Endodermal cell (in vitro differentiated cells): ENCODE results near the gene SBF2. TPM values are rescaled to one million over a fixed set of nuclear protein-coding genes. Genes with fewer than 3 reads are reported as not detected.
"Not testable (repeated sequence)": the region's sequence is repeated elsewhere in the genome, so short reads cannot be mapped to it uniquely, and the experiment has no call there.

Source experiments
- DNase-seq: peaks from one replicate; pipeline ENCODE4 v3.0.0-alpha.2; 2017
- H3K27ac ChIP-seq: 2 replicates; pipeline ENCODE4 v1.5.1; 2013; ENCODE audit warnings: mild to moderate bottlenecking, low read depth, low read length, moderate library complexity
- H3K27me3 ChIP-seq: 2 replicates; pipeline ENCODE4 v1.6.1; 2013; ENCODE audit warnings: mild to moderate bottlenecking, low read length, moderate library complexity; ENCODE audit not compliant: insufficient read depth, control insufficient read depth, poor library complexity, severe bottlenecking
- H3K36me3 ChIP-seq: 2 replicates; pipeline ENCODE4 v1.7.0; 2013; ENCODE audit warnings: mild to moderate bottlenecking, low read length, moderate library complexity; ENCODE audit not compliant: control insufficient read depth, insufficient read depth
- H3K4me1 ChIP-seq: one replicate; pipeline ENCODE4 v1.7.0; 2013; ENCODE audit warnings: low read length; ENCODE audit not compliant: control insufficient read depth, insufficient read depth
- H3K4me3 ChIP-seq: 2 replicates; pipeline ENCODE4 v1.5.1; 2013; ENCODE audit warnings: mild to moderate bottlenecking, low read length, moderate library complexity
- H3K9ac ChIP-seq: 2 replicates; pipeline ENCODE4 v1.6.1; 2013; ENCODE audit warnings: mild to moderate bottlenecking, low read length, moderate library complexity; ENCODE audit not compliant: poor library complexity, severe bottlenecking; ENCODE audit errors: extremely low read depth
- H3K9me3 ChIP-seq: 2 replicates; pipeline ENCODE4 v1.6.1; 2013; ENCODE audit warnings: mild to moderate bottlenecking, low read length, moderate library complexity; ENCODE audit not compliant: control insufficient read depth
- H3K27ac Mint-ChIP-seq: 2 replicates; pipeline ENCODE4 v1.8.0; 2020; ENCODE audit warnings: mixed read lengths
- H3K27me3 Mint-ChIP-seq: 2 replicates; pipeline ENCODE4 v1.8.0; 2021; ENCODE audit warnings: mild to moderate bottlenecking, mixed read lengths; ENCODE audit not compliant: insufficient read depth
- H3K36me3 Mint-ChIP-seq: 2 replicates; pipeline ENCODE4 v1.8.0; 2020; ENCODE audit warnings: low read depth, mixed read lengths
- H3K4me1 Mint-ChIP-seq: 2 replicates; pipeline ENCODE4 v1.8.0; 2020; ENCODE audit warnings: mixed read lengths
- H3K4me3 Mint-ChIP-seq: 2 replicates; pipeline ENCODE4 v1.8.0; 2020; ENCODE audit warnings: mild to moderate bottlenecking, moderate library complexity, mixed read lengths
- H3K9me3 Mint-ChIP-seq: 2 replicates; pipeline ENCODE4 v1.8.0; 2020; ENCODE audit warnings: mild to moderate bottlenecking, mixed read lengths
- CTCF ChIP-seq: fragments of 200-600 bp; sonication (generic); conservative IDR thresholded peaks from 2 replicates; pipeline ENCODE4 v1.5.0; 2021; ENCODE audit warnings: antibody characterized with exemption, mild to moderate bottlenecking
- WGBS, 2 experiments: methylation state at CpG; one replicate each; pipeline versions ENCODE4 v1.1.5 to v1.1.7; 2013; ENCODE audit warnings: missing lambda C conversion rate in 2 of 2, mixed read lengths in 1 of 2; ENCODE audit not compliant: insufficient coverage in 1 of 2, insufficient read length in 1 of 2; 5-methylcytosine and 5-hydroxymethylcytosine counted together
- total RNA-seq, 2 donors: library from RNA; stranded (reverse); fragmentation: NEBNext Ultra II Directional in 1 of 2; extraction: Animal tissue kit (Norgen Biotek cat#: 25700) in 1 of 2; gene quantifications; 2 replicates in 1 of 2; 3 replicates in 1 of 2; pipeline ENCODE4 v1.2.1, GENCODE V29; 2021

The SBF2 gene
- total RNA-seq, 2 donors from 2014 or later, result 27.1 to 32.5 TPM

- 85 to 89% methylated on average over 6 of the region's 7 CpGs for WGBS, 2 experiments
- Mint-ChIP-seq H3K27me3 (no peaks in the 10 kb centered on the region), H3K36me3 (peaks cover 50% of the 10 kb centered on the region), H3K27ac (no peak overlapping the region), H3K9me3 (peaks cover 14% of the 10 kb centered on the region), H3K4me3 (no peak overlapping the region), H3K4me1 (peaks cover 6% of the 10 kb centered on the region)
- no peak overlapping the region for H3K27ac ChIP-seq
- H3K36me3 ChIP-seq, result peaks cover 67% of the 10 kb centered on the region
- peaks cover 17% of the 10 kb centered on the region for H3K9me3 ChIP-seq
- DNase-seq, result no peak
- no peaks in the 10 kb centered on the region for H3K27me3 ChIP-seq
- no peak for TF ChIP-seq CTCF
- no peak overlapping the region for H3K9ac ChIP-seq
- H3K4me3 ChIP-seq, result no peak overlapping the region
- H3K4me1 ChIP-seq, result no peaks in the 10 kb centered on the region
Measured at GRCh38 chr11:9745411-9746211, 548.4 kb downstream of the SBF2 start.

- H3K27ac Mint-ChIP-seq, H3K9ac ChIP-seq, H3K27me3 Mint-ChIP-seq, H3K4me1 ChIP-seq, H3K27me3 ChIP-seq, H3K27ac ChIP-seq, H3K4me3 Mint-ChIP-seq, H3K4me1 Mint-ChIP-seq, DNase-seq, H3K4me3 ChIP-seq: not testable (repeated sequence)
- 93% methylated on average over 2 of the region's 3 CpGs; no CpG with 5 or more reads in 1 of the 2 experiments for WGBS, 2 experiments
- Histone ChIP-seq H3K36me3 (peaks cover 68% of the 10 kb centered on the region), H3K9me3 (peaks cover 12% of the 10 kb centered on the region)
- Mint-ChIP-seq H3K36me3 (peaks cover 52% of the 10 kb centered on the region), H3K9me3 (peaks cover 13% of the 10 kb centered on the region)
Measured at GRCh38 chr11:9743512-9743911, 550.5 kb downstream of the SBF2 start.

- H3K9me3 ChIP-seq, result peaks cover 9% of the 10 kb centered on the region
- no peak overlapping the region for H3K27ac ChIP-seq
- Mint-ChIP-seq H3K4me3 (no peak overlapping the region), H3K27ac (no peak overlapping the region), H3K4me1 (peaks cover 4% of the 10 kb centered on the region), H3K27me3 (no peaks in the 10 kb centered on the region), H3K36me3 (peaks cover 56% of the 10 kb centered on the region), H3K9me3 (peaks cover 13% of the 10 kb centered on the region)
- no peaks in the 10 kb centered on the region for H3K27me3 ChIP-seq
- H3K9ac ChIP-seq, result no peak overlapping the region
- WGBS, 2 experiments, result 89 to 96% methylated on average over 6 of the region's 6 CpGs
- H3K36me3 ChIP-seq, result peaks cover 66% of the 10 kb centered on the region
- no peak overlapping the region for H3K4me3 ChIP-seq
- TF ChIP-seq CTCF, result no peak
- no peak for DNase-seq
- H3K4me1 ChIP-seq, result no peaks in the 10 kb centered on the region
Measured at GRCh38 chr11:9741260-9741659, 552.8 kb downstream of the SBF2 start.
